ENCODE results near the gene PCNT.
"Not testable (repeated sequence)": the region's sequence is repeated elsewhere in the genome, so short reads cannot be mapped to it uniquely, and the experiment has no call there.

Gene PCNT

DNA sequence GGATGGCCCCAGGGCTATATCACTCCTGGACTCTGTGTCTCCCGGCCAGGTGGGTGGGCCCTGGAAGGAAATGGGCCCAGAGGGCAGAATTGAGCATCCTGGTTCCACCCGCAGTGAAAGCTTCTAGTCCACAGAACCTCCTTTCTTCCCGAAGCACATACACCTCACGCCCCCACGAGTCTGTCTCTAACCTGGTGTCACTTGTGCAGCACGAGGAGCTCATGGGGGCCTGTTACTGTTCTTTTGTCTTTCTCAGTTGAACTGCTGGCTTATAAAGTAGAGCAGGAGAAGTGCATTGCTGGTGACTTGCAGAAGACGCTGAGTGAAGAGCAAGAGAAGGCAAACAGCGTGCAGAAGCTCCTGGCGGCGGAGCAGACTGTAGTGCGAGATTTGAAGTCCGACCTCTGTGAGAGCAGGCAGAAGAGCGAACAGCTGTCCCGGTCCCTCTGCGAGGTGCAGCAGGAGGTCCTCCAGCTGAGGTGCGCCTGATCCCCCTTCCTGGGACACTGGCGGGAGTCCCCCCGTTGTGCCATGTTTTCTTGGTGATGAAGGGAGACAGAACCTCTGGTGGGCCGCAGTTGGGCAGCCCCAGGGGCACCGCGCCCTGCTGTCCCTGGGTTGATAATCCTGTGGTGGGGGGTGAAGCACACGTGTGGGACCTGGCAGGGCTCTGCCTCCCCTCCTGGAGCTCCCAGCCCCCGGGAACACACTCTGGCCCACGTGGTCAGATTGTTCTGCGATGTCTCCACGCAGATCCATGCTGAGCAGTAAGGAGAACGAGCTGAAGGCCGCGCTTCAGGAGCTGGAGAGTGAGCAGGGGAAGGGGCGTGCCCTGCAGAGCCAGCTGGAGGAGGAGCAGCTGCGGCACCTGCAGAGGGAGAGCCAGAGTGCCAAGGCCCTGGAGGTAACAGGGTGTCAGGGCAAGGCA lies 106.1 kb downstream of the PCNT start:
- H4K20me1 ChIP-seq (ENCODE audit: insufficient read depth, low read length) = no peaks in the 10 kb centered on the region
- no peaks in the 10 kb centered on the region for H3K79me2 ChIP-seq (ENCODE audit: low read length)
- H3K9me3 ChIP-seq (ENCODE audit: insufficient read depth, low read length) = no peaks in the 10 kb centered on the region
- H2AFZ ChIP-seq (ENCODE audit: low read depth, low read length) = no peak overlapping the region
- no peaks in the 10 kb centered on the region for H3K27me3 ChIP-seq (ENCODE audit: low read depth, low read length)
- no peak overlapping the region for H3K4me2 ChIP-seq (ENCODE audit: low read length)
- H3K36me3 ChIP-seq (replicated peaks; ENCODE audit: low read depth, low read length) = peaks cover 2% of the 10 kb centered on the region
- peaks cover 8% of the 10 kb centered on the region for H3K4me1 ChIP-seq (ENCODE audit: low read length)
- no peak overlapping the region for H3K9ac ChIP-seq (ENCODE audit: low read length)
- no peak overlapping the region for H3K27ac ChIP-seq (ENCODE audit: low read length)
- no peak overlapping the region for H3K4me3 ChIP-seq (ENCODE audit: low read length)
- TF ChIP-seq EZH2phosphoT487 (IDR thresholded peaks at IDR 0.05; ENCODE audit: low read depth) = no peak
- TF ChIP-seq, protein P1, sequence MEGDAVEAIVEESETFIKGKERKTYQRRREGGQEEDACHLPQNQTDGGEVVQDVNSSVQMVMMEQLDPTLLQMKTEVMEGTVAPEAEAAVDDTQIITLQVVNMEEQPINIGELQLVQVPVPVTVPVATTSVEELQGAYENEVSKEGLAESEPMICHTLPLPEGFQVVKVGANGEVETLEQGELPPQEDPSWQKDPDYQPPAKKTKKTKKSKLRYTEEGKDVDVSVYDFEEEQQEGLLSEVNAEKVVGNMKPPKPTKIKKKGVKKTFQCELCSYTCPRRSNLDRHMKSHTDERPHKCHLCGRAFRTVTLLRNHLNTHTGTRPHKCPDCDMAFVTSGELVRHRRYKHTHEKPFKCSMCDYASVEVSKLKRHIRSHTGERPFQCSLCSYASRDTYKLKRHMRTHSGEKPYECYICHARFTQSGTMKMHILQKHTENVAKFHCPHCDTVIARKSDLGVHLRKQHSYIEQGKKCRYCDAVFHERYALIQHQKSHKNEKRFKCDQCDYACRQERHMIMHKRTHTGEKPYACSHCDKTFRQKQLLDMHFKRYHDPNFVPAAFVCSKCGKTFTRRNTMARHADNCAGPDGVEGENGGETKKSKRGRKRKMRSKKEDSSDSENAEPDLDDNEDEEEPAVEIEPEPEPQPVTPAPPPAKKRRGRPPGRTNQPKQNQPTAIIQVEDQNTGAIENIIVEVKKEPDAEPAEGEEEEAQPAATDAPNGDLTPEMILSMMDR (IDR thresholded peaks at IDR 0.05; ENCODE audit: low read depth, low read length) = no peak

DNA sequence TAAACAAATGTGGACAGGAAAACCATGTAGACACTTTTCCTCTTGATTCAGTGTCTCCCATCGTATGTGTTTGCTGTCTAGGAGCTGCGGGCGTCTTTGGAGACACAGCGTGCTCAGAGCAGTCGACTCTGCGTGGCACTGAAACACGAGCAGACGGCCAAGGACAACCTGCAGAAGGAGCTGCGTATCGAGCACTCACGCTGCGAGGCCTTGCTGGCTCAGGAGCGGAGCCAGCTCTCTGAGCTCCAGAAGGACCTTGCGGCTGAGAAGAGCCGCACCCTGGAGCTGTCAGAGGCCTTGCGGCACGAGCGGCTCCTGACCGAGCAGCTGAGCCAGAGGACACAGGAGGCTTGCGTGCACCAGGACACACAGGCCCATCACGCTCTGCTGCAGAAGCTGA lies 107.5 kb downstream of the PCNT start:
- H3K9ac ChIP-seq (ENCODE audit: low read length) = no peak overlapping the region
- no peak overlapping the region for H3K4me3 ChIP-seq (ENCODE audit: low read length)
- H3K79me2 ChIP-seq (ENCODE audit: low read length) = no peaks in the 10 kb centered on the region
- H3K4me1 ChIP-seq (ENCODE audit: low read length) = peaks cover 8% of the 10 kb centered on the region
- no peak overlapping the region for H3K4me2 ChIP-seq (ENCODE audit: low read length)
- no peaks in the 10 kb centered on the region for H3K9me3 ChIP-seq (ENCODE audit: insufficient read depth, low read length)
- H3K27me3 ChIP-seq (ENCODE audit: low read depth, low read length) = no peaks in the 10 kb centered on the region
- no peak for TF ChIP-seq EZH2phosphoT487 (IDR thresholded peaks at IDR 0.05; ENCODE audit: low read depth)
- TF ChIP-seq, protein P1 (IDR thresholded peaks at IDR 0.05; ENCODE audit: low read depth, low read length) = no peak
- no peak overlapping the region for H3K27ac ChIP-seq (ENCODE audit: low read length)
- peaks cover 2% of the 10 kb centered on the region for H3K36me3 ChIP-seq (replicated peaks; ENCODE audit: low read depth, low read length)
- H4K20me1 ChIP-seq (ENCODE audit: insufficient read depth, low read length) = no peaks in the 10 kb centered on the region
- H2AFZ ChIP-seq (ENCODE audit: low read depth, low read length) = no peak overlapping the region

DNA sequence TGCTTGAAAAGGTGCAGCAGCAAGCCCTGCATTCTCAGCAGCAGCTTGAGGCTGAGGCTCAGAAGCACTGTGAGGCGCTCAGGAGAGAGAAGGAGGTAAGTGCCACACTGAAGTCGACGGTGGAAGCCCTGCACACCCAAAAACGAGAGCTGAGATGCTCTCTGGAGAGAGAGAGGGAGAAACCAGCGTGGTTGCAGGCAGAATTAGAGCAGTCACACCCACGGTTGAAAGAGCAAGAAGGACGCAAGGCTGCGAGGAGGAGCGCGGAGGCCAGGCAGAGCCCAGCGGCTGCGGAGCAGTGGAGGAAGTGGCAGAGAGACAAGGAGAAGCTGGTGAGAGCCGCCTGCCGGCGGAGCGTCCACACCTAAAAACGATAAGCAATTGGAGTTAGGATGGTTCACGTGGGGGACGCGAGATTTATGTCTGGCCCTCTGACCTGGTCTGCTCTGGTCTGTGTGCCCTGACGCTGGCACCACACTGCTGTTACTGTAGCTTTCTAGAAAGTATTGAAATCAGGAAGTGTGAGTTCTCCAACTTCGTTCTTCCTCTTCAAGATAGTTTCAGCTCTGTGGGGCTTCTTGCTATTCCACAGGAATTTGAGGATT lies 108.0 kb downstream of the PCNT start:
- H3K4me2 ChIP-seq (ENCODE audit: low read length) = no peak overlapping the region
- no peak overlapping the region for H3K27ac ChIP-seq (ENCODE audit: low read length)
- H3K4me1 ChIP-seq (ENCODE audit: low read length) = peaks cover 8% of the 10 kb centered on the region
- TF ChIP-seq EZH2phosphoT487 (IDR thresholded peaks at IDR 0.05; ENCODE audit: low read depth) = no peak
- TF ChIP-seq, protein P1 (IDR thresholded peaks at IDR 0.05; ENCODE audit: low read depth, low read length) = no peak
- no peaks in the 10 kb centered on the region for H3K79me2 ChIP-seq (ENCODE audit: low read length)
- no peak overlapping the region for H3K9ac ChIP-seq (ENCODE audit: low read length)
- H2AFZ ChIP-seq (ENCODE audit: low read depth, low read length) = no peak overlapping the region
- no peaks in the 10 kb centered on the region for H4K20me1 ChIP-seq (ENCODE audit: insufficient read depth, low read length)
- H3K27me3 ChIP-seq (ENCODE audit: low read depth, low read length) = no peaks in the 10 kb centered on the region
- H3K9me3 ChIP-seq (ENCODE audit: insufficient read depth, low read length) = no peaks in the 10 kb centered on the region
- H3K4me3 ChIP-seq (ENCODE audit: low read length) = no peak overlapping the region
- peaks cover 2% of the 10 kb centered on the region for H3K36me3 ChIP-seq (replicated peaks; ENCODE audit: low read depth, low read length)

DNA sequence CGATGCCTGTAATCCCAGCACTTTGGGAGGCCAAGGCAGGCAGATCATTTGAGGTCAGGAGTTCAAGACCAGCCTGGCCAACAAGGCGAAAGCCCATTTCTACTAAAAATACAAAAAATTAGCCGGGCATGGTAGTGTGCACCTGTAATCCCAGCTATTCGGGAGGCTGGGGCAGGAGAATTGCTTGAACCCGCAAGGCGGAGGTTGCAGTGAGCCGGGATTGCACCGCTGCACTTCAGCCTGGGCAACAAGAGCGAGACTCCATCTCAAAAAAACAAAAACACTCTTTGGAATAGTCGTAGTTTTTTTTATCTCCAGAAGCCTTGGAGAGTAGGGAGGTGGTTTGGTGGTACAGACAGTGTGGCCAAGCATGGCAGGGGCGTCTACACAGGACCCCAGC lies 109.2 kb downstream of the PCNT start:
- H3K4me3 ChIP-seq (ENCODE audit: low read length); H3K4me1 ChIP-seq (ENCODE audit: low read length); H2AFZ ChIP-seq (ENCODE audit: low read depth, low read length); H3K79me2 ChIP-seq (ENCODE audit: low read length); H3K27ac ChIP-seq (ENCODE audit: low read length); H4K20me1 ChIP-seq (ENCODE audit: insufficient read depth, low read length); H3K36me3 ChIP-seq (replicated peaks; ENCODE audit: low read depth, low read length); H3K27me3 ChIP-seq (ENCODE audit: low read depth, low read length); H3K9ac ChIP-seq (ENCODE audit: low read length); H3K9me3 ChIP-seq (ENCODE audit: insufficient read depth, low read length); H3K4me2 ChIP-seq (ENCODE audit: low read length): not testable (repeated sequence)

Measured in OCI-LY3 (cell line).